Measurements from ENCODE around the gene STC2.

STC2 gene

DNA sequence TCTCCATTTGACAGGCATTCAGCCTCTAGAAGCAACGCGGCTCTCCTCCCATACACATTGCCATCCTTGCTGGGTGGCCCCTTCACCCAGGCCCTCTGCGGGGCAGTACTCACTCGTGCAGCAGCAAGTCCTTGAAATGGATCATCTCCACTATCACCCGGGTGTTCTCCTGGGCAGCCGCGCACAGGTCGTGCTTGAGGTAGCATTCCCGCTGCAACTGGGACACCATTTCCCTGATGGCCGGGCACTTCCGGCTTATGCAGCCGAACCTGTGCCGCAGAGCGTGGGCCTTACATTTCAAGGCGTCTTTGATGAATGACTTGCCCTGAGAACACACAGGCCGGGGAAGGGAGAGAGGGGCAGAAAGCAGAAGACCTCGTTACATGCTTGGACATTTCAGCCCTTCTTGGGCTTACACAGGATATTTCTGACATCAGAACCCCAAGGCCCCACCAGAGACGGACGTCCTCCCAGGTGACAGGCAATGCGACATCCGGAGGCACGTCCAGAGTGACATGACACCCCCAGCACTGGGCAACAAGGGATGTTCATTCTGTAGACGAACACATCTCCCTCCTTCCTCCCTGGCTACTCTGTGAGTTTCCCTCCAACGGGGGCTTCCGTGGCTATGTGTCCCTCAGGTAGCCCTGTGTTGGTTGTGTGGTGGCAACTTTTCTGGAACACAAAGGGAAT lies 5.0 kb downstream of the STC2 start:
- no peaks in the 10 kb centered on the region for H3K36me3 ChIP-seq
- H3K4me3 ChIP-seq (ENCODE audit: low read depth in 1 of 2, low read length in 1 of 2) = no peak overlapping the region
- H3K4me1 ChIP-seq (ENCODE audit: control insufficient read depth in 1 of 2, insufficient read depth in 1 of 2, low read depth in 1 of 2, low read length in 1 of 2) = peaks cover under 1 to 26% of the 10 kb centered on the region in 2 experiments
- TF ChIP-seq, protein P1, sequence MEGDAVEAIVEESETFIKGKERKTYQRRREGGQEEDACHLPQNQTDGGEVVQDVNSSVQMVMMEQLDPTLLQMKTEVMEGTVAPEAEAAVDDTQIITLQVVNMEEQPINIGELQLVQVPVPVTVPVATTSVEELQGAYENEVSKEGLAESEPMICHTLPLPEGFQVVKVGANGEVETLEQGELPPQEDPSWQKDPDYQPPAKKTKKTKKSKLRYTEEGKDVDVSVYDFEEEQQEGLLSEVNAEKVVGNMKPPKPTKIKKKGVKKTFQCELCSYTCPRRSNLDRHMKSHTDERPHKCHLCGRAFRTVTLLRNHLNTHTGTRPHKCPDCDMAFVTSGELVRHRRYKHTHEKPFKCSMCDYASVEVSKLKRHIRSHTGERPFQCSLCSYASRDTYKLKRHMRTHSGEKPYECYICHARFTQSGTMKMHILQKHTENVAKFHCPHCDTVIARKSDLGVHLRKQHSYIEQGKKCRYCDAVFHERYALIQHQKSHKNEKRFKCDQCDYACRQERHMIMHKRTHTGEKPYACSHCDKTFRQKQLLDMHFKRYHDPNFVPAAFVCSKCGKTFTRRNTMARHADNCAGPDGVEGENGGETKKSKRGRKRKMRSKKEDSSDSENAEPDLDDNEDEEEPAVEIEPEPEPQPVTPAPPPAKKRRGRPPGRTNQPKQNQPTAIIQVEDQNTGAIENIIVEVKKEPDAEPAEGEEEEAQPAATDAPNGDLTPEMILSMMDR (IDR thresholded peaks at IDR 0.05) = no peak
- H3K9me3 ChIP-seq = no peaks in the 10 kb centered on the region
- H3K27ac ChIP-seq = no peak overlapping the region
- peaks cover 93% of the 10 kb centered on the region for H3K27me3 ChIP-seq

DNA sequence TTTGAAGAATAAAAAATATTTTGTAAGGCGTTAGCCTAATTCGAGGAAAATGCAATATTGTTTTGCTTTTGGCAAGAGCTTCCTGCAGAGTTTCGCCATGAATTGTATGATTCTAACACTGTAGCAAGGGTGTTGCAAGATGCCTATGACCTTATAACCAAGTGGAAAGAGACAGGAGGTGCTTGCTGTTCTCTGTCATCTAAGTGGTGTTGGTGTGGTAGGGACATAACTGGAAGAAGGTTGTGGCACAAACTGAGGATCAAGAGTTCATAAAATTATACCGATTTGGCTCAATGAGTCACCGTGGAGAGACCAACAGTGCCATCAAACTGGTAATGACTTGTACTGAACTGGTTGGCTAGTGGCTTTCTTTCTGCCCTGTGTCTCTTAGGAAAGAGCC lies 6.3 kb downstream of the STC2 start:
- TF ChIP-seq, protein P1 (IDR thresholded peaks at IDR 0.05) = no peak
- H3K27ac ChIP-seq = no peak overlapping the region
- H3K4me1 ChIP-seq (ENCODE audit: control insufficient read depth in 1 of 2, insufficient read depth in 1 of 2, low read depth in 1 of 2, low read length in 1 of 2) = peaks cover 0 to 20% of the 10 kb centered on the region in 2 experiments
- peaks cover 93% of the 10 kb centered on the region for H3K27me3 ChIP-seq
- no peak overlapping the region for H3K4me3 ChIP-seq (ENCODE audit: low read depth in 1 of 2, low read length in 1 of 2)
- H3K36me3 ChIP-seq = no peaks in the 10 kb centered on the region
- no peaks in the 10 kb centered on the region for H3K9me3 ChIP-seq

DNA sequence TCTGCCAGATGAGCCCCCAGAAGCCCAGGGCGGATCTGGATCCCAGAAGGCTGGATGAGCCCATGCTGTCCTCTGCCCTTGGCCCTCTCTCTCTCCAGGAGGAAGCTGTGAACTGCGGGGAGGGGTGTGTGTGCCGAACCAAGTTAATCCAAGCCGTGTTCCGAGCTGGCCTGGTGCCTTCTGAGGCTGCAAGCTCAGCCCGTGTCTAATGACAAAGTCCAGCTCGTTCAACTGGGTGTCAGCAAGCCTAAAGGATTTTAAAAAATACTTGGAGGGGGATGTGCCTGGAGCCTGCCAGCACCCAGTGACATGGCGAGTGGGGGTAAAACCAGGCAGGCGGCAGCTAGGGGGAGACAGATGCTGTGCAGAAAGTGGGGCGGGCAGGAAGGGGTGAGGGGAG lies 8.0 kb downstream of the STC2 start:
- TF ChIP-seq, protein P1 (IDR thresholded peaks at IDR 0.05) = no peak
- peaks cover 93% of the 10 kb centered on the region for H3K27me3 ChIP-seq
- H3K36me3 ChIP-seq = no peaks in the 10 kb centered on the region
- H3K9me3 ChIP-seq = no peaks in the 10 kb centered on the region
- H3K4me1 ChIP-seq (ENCODE audit: control insufficient read depth in 1 of 2, insufficient read depth in 1 of 2, low read depth in 1 of 2, low read length in 1 of 2) = peaks cover 0 to 20% of the 10 kb centered on the region in 2 experiments
- H3K27ac ChIP-seq = no peak overlapping the region
- H3K4me3 ChIP-seq (ENCODE audit: low read depth in 1 of 2, low read length in 1 of 2) = no peak overlapping the region

DNA sequence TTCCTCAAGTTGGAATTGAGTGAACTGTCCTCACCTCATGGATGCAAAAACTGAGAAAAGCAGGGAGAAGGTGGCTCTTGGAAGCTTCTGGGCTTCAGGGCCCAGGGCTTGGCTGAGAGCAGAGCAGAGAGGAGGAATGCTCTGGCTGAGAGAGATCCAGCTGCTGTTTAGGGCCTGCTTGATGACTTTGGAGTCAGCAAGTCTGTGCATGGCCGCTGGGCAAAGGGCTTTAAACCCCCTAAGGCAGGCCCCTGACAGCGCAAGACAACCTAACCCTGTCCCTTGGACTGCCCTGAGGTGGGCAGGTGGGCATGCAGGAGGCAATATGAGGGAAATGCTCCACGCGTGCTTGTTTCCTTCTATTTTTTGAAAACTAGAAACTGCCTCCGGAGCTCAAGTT lies 8.6 kb downstream of the STC2 start:
- Histone ChIP-seq H3K4me1 (ENCODE audit: control insufficient read depth in 1 of 2, insufficient read depth in 1 of 2, low read depth in 1 of 2, low read length in 1 of 2) (peaks cover 0 to 20% of the 10 kb centered on the region in 2 experiments), H3K27ac (no peak overlapping the region), H3K27me3 (peaks cover 93% of the 10 kb centered on the region), H3K9me3 (no peaks in the 10 kb centered on the region), H3K4me3 (ENCODE audit: low read depth in 1 of 2, low read length in 1 of 2) (no peak overlapping the region), H3K36me3 (no peaks in the 10 kb centered on the region)
- TF ChIP-seq, protein P1 (IDR thresholded peaks at IDR 0.05) = no peak

DNA sequence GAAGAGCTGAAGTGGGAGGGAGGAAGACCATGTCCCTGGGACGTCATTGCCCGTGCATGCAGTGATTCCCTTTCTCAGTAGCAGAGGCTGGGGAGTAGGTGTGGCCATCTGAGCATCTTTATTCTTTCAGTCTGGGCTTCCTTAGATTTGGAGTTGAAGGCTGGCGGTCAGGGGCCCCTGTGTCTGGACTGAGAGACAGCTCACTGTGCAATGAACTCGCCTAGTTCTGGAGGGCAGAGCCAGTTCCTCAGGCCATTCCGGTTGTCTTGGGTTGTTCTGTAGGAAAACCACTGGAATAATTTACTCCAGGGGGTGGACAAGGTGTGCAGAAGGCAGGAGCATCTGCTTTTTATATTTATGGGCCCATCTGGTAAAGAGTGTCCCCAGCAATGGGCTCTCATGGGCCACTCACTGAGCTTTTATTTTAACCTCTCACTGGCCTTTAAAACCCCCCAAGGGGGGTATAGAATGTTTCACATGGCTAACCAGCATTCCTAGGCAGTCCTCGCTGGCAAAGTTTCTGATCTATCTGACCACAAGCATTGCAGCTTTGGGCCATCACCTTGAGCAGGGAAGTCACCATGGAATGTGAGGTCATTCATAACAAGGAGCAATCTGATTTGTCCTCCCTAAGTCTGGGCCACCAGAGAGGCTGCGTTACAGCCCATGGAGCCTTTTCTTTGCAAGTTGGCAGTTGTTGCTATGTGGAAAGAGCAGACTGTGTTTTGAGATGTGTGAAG lies 9.2 kb downstream of the STC2 start:
- H3K4me1 ChIP-seq (ENCODE audit: control insufficient read depth in 1 of 2, insufficient read depth in 1 of 2, low read depth in 1 of 2, low read length in 1 of 2) = peaks cover 0 to 16% of the 10 kb centered on the region in 2 experiments
- H3K27me3 ChIP-seq = peaks cover 93% of the 10 kb centered on the region
- H3K4me3 ChIP-seq (ENCODE audit: low read depth in 1 of 2, low read length in 1 of 2) = no peak overlapping the region
- no peaks in the 10 kb centered on the region for H3K9me3 ChIP-seq
- no peaks in the 10 kb centered on the region for H3K36me3 ChIP-seq
- TF ChIP-seq, protein P1 (IDR thresholded peaks at IDR 0.05) = no peak
- no peak overlapping the region for H3K27ac ChIP-seq
